ENCODE results near the gene NCAN. TPM values are rescaled to one million over a fixed set of nuclear protein-coding genes. Genes with fewer than 3 reads are reported as not detected.
A peak's percentile ranks its signal among the peaks of the same experiment; 100 is the strongest.
"Not testable (repeated sequence)": the region's sequence is repeated elsewhere in the genome, so short reads cannot be mapped to it uniquely, and the experiment has no call there.

Gene NCAN
- not detected for total RNA-seq

GRCh38 chr19:19211499-19212420, at the start of gene NCAN:
Gene NCAN, plus strand, starts transcription at chr19:19211958. Its CDS starts 4,996 bp downstream, at chr19:19216954.
- Mint-ChIP-seq H3K4me3 (no peak within 1 kb of the TSS), H3K27ac (no peak within 1 kb of the TSS), H3K27me3 (peaks cover 71% of the 10 kb centered on the region), H3K4me1 (peaks cover 10% of the 10 kb centered on the region), H3K9me3 (no peaks in the 10 kb centered on the region), H3K36me3 (no peaks in the 10 kb centered on the region)
- DNase-seq, result no peak

- Mint-ChIP-seq H3K36me3 (no peaks in the 10 kb centered on the region), H3K9me3 (no peaks in the 10 kb centered on the region), H3K27ac (no peak overlapping the region), H3K4me1 (no peaks in the 10 kb centered on the region), H3K27me3 (no peaks in the 10 kb centered on the region), H3K4me3 (no peak overlapping the region)
- DNase-seq, result no peak
These were observed 49.3 kb upstream of the NCAN start for GRCh38 chr19:19162495-19162894.

GRCh38 chr19:19165396-19165795, 46.4 kb upstream of the NCAN start:
- no peak overlapping the region for H3K27ac Mint-ChIP-seq
- H3K4me1 Mint-ChIP-seq, result peaks cover 5% of the 10 kb centered on the region
- H3K9me3 Mint-ChIP-seq, result no peaks in the 10 kb centered on the region
- H3K27me3 Mint-ChIP-seq, result no peaks in the 10 kb centered on the region
- peaks cover 3% of the 10 kb centered on the region for H3K36me3 Mint-ChIP-seq
- DNase-seq, result no peak
- H3K4me3 Mint-ChIP-seq, result no peak overlapping the region

DNA sequence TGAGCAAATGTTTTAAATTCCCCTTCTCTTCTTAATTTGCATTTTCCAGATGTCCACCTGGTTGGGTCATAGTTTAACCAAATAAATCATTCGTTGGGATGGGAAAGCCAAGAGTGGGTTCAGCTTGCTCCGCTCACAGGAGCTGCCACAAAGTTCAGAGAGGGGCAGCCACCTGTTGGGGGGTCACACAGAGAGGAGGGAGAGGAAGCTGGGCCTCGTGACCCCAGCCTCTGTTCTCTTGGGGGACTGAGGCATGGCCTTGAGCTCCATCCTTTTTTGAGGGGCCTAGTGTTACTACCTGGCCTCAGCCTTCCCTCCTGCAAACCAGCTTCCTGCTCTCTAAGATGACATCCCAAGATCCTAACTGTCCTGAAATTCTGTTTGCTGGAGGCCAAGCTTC, 44.1 kb upstream of the NCAN start:
- H3K4me1 Mint-ChIP-seq, result peaks cover 9% of the 10 kb centered on the region
- DNase-seq, result no peak
- no peaks in the 10 kb centered on the region for H3K27me3 Mint-ChIP-seq
- H3K36me3 Mint-ChIP-seq, result peaks cover 5% of the 10 kb centered on the region
- H3K27ac Mint-ChIP-seq, result no peak overlapping the region
- no peak overlapping the region for H3K4me3 Mint-ChIP-seq
- no peaks in the 10 kb centered on the region for H3K9me3 Mint-ChIP-seq

DNA sequence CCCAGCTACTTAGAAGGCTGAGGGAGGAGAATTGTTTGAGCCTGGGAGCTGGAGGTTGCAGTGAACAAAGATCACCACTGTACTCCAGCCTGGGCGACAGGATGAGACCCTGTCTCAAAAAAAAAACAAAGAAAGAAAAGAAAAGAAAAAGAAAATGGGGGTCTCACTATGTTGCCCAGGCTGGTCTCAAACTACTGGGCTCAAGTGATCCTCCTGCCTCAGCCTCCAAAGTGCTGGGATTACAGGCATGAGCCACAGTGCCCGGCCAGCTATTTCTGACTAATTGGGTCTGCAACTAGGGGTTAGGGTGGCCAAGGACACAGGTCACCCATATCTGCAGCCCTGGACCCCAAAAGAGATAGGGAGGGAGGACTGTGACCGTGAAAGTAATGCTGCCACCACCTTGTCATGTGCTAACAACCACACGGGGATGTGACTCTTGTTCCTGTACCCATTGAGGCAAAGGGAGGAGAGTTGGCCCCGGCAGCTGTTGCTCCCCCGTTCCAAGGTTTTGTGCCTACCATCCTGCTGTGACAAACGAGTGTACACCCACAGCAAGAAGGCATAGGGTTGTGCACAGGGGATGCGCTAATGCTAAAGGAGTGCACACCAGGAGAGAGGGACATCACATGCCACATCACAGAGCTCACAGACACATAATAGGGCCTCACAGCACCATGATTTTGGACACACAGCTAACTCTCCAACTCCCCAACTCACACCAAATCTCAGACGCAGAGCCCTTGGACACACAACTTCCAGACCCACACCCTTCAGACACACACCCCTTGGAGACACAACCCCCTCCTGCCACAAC, 42.3 kb upstream of the NCAN start:
- Mint-ChIP-seq H3K9me3 (no peaks in the 10 kb centered on the region), H3K27me3 (no peaks in the 10 kb centered on the region), H3K4me3 (peak overlapping the region; percentile 0), H3K36me3 (peaks cover 5% of the 10 kb centered on the region), H3K4me1 (peaks cover 9% of the 10 kb centered on the region), H3K27ac (no peak overlapping the region)
- no peak for DNase-seq

DNA sequence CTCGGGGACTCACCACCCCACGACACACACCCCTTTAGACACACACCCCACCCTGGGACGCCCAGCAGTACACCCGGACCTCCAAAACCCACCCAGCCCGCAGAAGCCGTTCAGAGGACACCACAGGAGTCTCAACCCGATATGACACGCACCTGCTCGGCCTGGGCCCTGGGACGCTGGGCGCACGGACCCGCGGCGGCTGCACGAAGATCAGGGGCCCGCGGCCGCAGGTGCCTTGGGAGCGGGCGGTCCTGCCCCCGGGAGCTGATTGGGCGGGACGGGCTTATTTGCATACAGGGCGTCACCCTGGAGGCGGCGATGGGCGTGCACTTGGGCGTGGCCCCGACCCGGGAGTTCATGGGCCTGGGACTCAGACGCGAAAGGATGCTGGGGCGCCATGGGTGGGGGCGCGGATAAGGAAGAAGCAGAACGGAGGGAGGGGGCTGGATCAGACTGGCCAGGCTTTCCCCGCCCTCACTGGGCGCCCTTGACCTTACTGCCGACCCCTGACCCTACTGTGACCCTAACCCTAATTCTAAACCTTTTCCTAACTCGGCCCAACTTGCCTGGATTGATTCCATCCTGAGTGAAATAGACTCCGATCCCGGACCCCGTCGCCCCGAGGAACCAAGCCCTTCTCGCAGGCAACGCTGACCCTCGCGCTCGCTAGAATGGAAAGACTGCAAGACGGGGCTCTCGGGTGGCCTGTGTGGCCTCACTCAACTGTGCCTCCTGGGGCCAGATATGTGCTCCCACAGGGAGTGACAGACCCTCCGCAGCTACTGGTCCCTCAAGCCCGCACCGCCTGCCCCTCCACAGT, 41.5 kb upstream of the NCAN start, which contains the start of gene MEF2B:
TSS of gene MEF2B (minus strand) at position 211 of the 820 bp plus-strand sequence. CDS start 19,528 bp downstream, outside the sequence.
- H3K9me3 Mint-ChIP-seq, result no peaks in the 10 kb centered on the region
- peak within 1 kb of the TSS; percentile 0 for H3K4me3 Mint-ChIP-seq
- peaks cover 5% of the 10 kb centered on the region for H3K36me3 Mint-ChIP-seq
- peak; percentile 86 for DNase-seq
- H3K27me3 Mint-ChIP-seq, result no peaks in the 10 kb centered on the region
- no peak within 1 kb of the TSS for H3K27ac Mint-ChIP-seq
- H3K4me1 Mint-ChIP-seq, result peaks cover 9% of the 10 kb centered on the region

DNA sequence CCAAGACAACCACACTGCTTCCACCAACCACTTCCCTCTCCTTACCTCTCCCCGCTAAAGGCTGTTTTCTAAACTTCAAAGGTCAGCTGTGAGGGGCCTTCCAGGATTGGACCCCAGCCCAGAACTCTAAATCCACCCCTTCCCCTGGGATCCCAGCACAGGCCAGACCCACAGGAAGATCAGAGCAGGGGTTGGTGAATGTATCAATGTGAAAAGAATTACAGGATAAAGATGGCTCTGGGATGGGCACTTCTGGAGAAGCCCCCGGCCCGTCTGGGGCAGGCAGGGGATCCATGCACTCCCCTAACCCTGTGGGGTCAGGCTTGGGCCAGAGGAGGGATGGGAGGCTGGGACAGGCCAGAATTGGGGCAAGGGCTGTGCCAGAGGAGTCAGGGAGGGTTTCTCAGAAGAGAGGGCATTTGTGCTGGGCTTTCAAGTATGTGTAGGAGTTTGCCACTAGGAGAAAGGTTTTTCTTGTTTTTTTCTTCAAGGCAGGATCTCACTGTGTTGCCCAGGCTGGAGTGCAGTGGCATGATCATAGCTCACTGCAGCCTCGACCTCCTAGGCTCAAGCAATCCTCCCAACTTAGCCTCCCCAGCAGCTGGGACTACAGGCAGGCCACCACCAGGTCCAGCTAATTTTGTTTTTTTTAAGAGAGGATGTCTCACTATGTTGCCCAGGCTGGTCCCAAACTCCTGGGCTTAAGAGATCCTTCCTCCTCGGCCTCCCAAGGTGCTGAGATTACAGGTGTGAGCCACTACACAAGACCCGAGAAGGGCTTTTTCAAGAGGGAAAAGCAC, 40.7 kb upstream of the NCAN start:
- H3K36me3 Mint-ChIP-seq, result peaks cover 5% of the 10 kb centered on the region
- H3K4me3 Mint-ChIP-seq, result no peak overlapping the region
- H3K27ac Mint-ChIP-seq, result no peak overlapping the region
- no peak for DNase-seq
- H3K9me3 Mint-ChIP-seq, result no peaks in the 10 kb centered on the region
- peaks cover 9% of the 10 kb centered on the region for H3K4me1 Mint-ChIP-seq
- no peaks in the 10 kb centered on the region for H3K27me3 Mint-ChIP-seq

- DNase-seq, result no peak
- peaks cover 9% of the 10 kb centered on the region for H3K4me1 Mint-ChIP-seq
- no peaks in the 10 kb centered on the region for H3K9me3 Mint-ChIP-seq
- no peak overlapping the region for H3K4me3 Mint-ChIP-seq
- H3K27ac Mint-ChIP-seq, result no peak overlapping the region
- no peaks in the 10 kb centered on the region for H3K27me3 Mint-ChIP-seq
- peaks cover 5% of the 10 kb centered on the region for H3K36me3 Mint-ChIP-seq
These were observed 39.8 kb upstream of the NCAN start for GRCh38 chr19:19171821-19172532.

DNA sequence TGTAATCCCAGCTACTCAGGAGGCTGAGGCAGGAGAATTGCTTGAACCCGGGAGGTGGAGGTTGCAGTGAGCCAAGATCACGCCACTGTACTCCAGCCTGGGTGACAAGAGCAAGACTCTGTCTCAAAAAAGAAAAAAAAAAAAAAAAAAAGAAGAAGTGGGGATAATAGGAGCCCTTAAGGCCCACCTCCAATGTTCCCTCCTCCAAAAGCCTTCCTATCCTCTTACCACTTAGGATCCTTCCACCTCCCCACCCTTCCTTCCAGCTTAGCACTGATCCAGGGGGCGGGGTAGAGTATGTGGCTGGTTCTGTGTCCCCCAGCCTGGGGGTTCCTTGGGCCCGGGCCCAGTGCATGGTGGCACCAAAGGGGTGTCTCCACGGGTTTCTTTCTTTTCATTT, 38.5 kb upstream of the NCAN start:
- not testable (repeated sequence) for DNase-seq, H3K36me3 Mint-ChIP-seq, H3K4me1 Mint-ChIP-seq, H3K27ac Mint-ChIP-seq, H3K4me3 Mint-ChIP-seq, H3K27me3 Mint-ChIP-seq, H3K9me3 Mint-ChIP-seq

- no peak overlapping the region for H3K27ac Mint-ChIP-seq
- H3K27me3 Mint-ChIP-seq, result no peaks in the 10 kb centered on the region
- no peak overlapping the region for H3K4me3 Mint-ChIP-seq
- H3K36me3 Mint-ChIP-seq, result peaks cover 11% of the 10 kb centered on the region
- no peaks in the 10 kb centered on the region for H3K9me3 Mint-ChIP-seq
- H3K4me1 Mint-ChIP-seq, result no peaks in the 10 kb centered on the region
- no peak for DNase-seq
These were observed 34.8 kb upstream of the NCAN start for GRCh38 chr19:19176950-19177349.

DNA sequence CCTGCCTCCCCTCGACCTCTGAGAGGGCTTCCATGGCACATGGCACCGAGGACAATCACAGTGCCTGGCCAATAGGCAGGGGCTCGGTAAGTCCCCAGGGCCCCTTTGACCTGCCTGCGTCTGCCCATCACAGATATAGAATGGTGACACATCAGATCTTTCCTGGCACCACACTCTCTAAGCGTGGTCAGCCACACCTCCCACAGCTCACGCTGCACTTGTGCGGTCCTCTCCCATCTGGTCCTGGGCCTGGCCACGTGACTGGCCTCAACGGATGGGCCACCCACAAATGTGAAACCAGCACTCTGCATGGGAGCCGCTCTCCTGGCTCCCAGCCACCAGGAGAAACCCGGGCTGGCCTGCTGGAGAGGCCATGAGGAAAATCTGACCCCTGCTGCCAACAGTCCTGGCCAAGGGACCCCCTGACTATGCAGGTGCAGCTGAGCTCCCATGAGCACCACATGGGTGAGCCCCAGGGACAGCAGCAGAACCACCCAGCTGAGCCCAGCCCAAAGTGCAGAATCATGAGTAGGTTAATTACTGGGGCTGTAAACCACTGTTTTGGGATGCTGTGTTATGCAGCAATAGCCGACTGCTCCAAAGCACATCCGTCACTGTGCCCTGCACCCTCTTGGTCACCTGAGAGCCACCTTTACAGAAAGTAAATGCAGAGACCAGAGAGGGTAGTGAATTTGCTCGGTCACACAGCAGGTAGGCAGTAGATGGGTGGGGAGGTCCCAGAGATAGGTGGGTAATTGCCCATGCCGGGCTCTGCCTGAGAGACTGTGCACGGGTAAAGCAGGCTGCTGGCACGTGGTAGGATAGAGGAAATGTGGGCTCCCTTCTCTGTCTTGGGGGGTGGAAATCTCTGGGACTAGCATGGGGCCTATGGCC, 32.0 kb upstream of the NCAN start:
- peaks cover 11% of the 10 kb centered on the region for H3K36me3 Mint-ChIP-seq
- no peak for DNase-seq
- no peaks in the 10 kb centered on the region for H3K9me3 Mint-ChIP-seq
- no peaks in the 10 kb centered on the region for H3K4me1 Mint-ChIP-seq
- no peak overlapping the region for H3K4me3 Mint-ChIP-seq
- no peak overlapping the region for H3K27ac Mint-ChIP-seq
- no peaks in the 10 kb centered on the region for H3K27me3 Mint-ChIP-seq

DNA sequence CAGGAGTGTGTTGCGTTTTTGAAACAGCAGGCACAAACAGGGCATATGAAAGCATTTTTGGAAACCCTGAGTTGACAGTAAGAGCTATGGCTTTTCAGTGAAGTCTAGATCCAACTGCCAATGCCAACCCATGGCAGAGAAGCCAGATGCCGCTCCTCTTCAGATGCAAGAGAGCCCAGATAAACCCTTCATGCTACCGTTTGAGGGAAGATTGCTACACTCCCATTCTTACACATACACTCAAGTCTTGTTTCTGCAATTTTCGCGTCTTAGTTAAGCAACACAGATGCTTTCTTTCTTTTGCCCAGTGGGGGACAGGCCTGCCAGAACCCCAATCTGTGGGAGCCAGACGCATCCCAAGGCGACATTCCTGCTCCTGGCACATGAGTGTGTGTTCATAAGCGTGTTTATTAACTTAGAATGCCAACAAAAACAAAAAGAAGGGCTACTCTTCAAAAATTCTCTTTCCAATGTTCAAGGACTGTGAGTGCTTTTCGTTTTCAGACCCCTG, 30.2 kb upstream of the NCAN start:
- Mint-ChIP-seq H3K4me3 (no peak overlapping the region), H3K27ac (no peak overlapping the region), H3K4me1 (peaks cover 6% of the 10 kb centered on the region), H3K27me3 (no peaks in the 10 kb centered on the region), H3K9me3 (peaks cover 2% of the 10 kb centered on the region), H3K36me3 (peaks cover 20% of the 10 kb centered on the region)
- no peak for DNase-seq

All from activated naive CD8-positive, alpha-beta T cell treated with anti-CD3 and anti-CD28 coated beads for 36 hours (primary cell).